GM18867 (cell line): ENCODE results near the gene MTFP1.
"Not testable (repeated sequence)": the region's sequence is repeated elsewhere in the genome, so short reads cannot be mapped to it uniquely, and the experiment has no call there.

ENCODE experiments used
- ATAC-seq: cut with Tn5 transposase; IDR thresholded peaks from one replicate; pipeline ENCODE4 v1.9.1; 2021; ENCODE audit warnings: mild to moderate bottlenecking, moderate library complexity; ENCODE audit not compliant: unreplicated experiment

MTFP1 gene

GRCh38 chr22:30424534-30425326, 838 bp upstream of the MTFP1 start:
- ATAC-seq = no peak

GRCh38 chr22:30425327-30425615, 297 bp upstream of the MTFP1 start:
- ATAC-seq = no peak

GRCh38 chr22:30426388-30427353, 1.1 kb downstream of the MTFP1 start:
- no peak for ATAC-seq

DNA sequence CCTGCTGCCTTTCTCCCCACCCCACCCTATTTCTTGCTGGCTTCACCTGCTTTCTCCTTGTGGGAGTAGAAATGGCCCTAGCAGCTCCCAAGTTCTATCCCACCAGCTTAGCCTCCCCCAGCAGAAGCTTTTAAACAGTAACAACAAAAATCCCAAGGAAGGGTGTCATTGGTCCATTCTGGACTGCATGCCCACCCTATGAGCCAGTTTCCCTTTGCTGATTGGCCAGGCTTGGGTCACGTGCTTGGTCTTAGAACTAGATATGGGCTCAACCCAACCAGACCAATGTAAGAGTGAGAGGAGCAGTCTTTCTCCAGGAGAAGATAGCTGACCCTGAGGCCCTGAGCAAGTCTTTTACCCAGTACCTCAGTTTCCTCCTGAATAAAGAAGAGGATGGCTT, 2.3 kb downstream of the MTFP1 start:
- ATAC-seq = no peak

- ATAC-seq = no peak
Observed at GRCh38 chr22:30429887-30430286, 4.3 kb downstream of the MTFP1 start.

DNA sequence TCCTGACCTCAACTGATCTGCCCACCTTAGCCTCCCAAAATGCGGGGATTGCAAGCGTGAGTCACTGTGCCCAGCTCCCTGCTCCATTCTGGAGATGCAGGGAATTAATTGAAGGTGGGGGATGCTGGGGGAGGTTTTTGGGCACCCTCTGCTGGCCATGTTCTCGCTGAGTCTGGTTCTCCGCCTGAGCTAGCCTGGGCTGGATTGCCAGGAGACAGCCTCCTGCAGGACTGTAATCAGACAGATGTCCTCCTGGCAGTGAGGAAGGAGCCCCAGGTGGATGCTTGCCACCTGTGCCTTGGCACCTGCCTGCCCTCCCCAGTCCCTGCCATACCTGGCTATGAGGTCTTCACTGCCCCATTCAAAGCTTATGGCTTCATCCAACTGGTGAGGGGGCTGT, 5.4 kb downstream of the MTFP1 start:
- no peak for ATAC-seq

GRCh38 chr22:30432096-30432495, 6.5 kb downstream of the MTFP1 start:
- no peak for ATAC-seq

DNA sequence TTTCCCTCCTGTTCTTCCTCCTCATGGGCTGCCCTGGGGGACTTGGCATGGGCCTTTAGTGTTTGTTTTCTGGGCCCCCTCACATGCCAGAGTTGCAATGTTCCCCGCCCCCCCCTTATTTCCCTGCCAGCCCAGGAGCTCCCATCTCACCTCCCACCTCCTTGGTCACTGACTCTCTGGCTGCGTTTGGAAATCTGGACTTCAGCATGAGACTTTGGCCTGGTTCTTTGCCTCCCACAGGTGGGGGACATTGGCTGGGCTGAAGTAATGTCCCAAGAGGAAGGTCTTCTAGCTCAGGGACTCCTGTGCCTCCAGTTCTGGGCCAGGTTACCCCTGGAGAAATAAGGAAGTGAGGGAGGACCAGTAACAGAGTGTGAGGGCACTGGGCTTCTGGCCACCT, 7.0 kb downstream of the MTFP1 start:
- ATAC-seq = no peak

DNA sequence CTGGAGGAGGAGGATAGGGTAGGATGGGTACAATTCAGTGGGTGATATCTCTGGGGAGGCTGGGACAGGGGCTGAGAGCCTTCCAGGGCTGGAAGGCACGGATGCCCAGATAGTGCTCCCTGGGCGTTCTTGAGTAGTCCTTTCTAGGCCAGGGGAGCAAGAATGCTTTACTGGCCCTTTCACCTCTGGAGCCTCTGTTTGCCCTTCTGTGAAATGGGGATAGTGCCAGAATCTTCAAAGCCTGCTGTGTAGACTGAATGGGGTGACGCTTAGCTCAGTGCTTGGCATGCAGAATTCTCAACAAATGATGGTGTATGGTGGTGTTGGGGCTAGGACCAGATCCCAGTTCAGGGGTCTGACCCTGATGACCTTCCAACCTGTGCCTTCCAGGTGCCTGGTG, 7.7 kb downstream of the MTFP1 start:
- ATAC-seq = no peak

DNA sequence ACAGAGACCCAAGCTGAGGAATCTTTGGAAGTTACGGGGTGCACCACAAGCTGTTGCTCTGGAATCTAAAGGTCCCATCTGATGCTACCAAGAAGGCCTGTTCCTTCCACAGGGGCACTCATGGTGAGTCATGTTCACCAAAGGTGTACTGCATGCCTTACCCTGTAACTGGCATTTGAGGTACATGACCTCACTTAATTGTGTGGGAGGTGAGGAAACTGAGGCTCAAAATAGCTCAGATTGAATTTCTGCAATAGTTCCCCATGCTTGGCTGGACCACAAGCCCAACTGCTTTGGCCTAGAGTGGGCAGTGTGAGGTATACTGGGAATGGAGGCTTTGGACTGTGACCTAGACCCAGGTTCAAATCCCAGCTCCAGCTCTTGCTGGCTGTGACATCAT, 8.2 kb downstream of the MTFP1 start:
- ATAC-seq = no peak

DNA sequence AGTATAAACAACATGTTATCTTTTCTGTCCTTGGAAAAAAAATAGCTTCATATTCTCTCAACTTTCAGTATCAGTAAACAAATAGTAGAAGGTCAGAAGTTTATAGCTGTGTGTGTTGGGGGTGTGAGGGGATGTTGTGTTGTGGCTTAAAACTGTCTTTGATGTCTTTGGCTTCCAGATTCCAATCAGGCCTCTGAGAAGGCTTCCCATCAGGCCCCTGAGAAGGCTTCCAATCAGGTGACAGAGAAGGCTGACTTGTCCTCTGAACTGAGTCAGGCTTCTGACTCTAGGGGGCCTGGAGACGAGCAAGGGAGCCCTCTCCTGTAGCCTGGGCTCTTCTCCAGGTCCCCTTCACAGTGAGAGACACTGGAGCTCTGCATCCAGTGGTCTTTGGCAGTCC, 9.3 kb downstream of the MTFP1 start:
- ATAC-seq = no peak

- no peak for ATAC-seq
Observed at GRCh38 chr22:30435674-30436126, 10.1 kb downstream of the MTFP1 start.

DNA sequence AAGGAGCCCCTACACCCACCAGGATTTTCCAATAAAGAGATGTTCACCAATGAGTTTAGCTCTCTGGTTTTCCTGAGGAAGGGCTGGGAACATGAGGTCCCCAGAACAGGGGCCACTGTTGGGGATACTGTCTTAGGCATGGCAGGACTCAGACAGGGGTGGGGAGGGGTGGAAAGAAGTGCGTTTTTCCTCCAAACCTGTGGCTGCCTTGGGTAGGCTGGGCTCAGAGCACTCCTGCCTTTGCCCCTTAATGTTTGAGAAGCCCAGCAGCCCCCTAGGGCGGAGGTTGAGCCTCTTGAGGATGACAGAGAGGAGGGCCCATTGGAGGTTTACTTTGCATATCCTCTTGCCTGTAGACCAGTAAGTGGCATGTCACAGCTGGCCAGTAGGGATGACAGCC, 10.6 kb downstream of the MTFP1 start:
- no peak for ATAC-seq

DNA sequence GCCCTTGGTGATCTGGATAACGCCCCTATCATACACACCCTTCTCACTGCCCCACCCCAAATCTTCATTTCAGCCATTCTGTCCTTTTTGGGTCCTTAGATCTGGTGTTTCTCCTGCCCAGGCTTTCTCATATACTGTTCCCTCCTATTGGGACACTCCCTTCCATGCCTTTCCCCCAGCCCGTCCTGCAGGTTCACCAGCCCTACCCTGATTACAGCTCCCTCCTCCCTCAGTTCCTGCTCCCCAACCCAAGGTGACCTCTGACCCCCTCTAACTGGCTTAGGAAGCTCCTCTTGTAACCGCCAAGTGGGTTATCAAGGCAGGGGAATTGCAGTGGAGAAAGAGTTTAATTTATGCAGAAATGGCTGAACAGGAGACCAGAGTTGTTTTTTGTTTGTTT, 13.0 kb downstream of the MTFP1 start:
- no peak for ATAC-seq

GRCh38 chr22:30439226-30439625, 13.7 kb downstream of the MTFP1 start:
- no peak for ATAC-seq

DNA sequence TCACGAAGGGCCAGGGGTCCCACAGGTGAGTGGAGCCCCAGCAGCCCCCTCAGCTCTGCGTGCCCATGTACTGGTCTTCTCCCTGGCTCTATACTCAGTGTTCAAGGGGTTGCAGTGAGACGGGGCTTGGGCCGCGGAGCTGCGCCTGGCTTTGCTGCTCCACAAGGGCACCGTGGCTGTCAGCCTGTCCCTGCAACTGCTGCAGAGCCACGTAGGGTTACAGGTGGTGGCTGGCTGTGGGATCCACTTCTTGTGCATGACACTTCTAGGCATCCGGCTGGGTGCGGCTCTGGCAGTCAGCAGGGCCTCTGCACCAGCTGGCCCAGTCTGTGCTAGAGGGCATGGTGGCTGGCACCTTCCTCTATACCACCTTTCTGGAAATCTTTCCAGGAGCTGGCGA, 14.3 kb downstream of the MTFP1 start:
- ATAC-seq = no peak

DNA sequence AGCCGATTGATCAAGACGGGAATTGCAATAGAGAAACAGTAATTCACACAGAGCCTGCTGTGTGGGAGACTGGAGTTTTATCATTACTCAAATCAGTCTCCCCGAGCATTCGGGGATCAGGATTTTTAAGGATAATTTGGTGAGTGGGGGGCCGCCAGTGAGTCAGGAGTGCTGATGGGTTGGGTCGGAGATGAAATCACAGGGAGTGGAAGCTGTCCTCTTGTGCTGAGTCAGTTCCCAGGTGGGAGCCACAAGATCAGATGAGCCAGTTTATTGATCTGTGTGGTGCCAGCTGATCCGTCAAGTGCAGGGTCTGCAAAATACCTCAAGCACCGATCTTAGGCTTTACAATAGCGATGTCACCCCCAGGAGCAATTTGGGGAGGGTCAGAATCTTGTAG, 15.5 kb downstream of the MTFP1 start:
- no peak for ATAC-seq

GRCh38 chr22:30444632-30445437, 19.3 kb downstream of the MTFP1 start:
- no peak for ATAC-seq

GRCh38 chr22:30445438-30446145, 20.0 kb downstream of the MTFP1 start:
- no peak for ATAC-seq

DNA sequence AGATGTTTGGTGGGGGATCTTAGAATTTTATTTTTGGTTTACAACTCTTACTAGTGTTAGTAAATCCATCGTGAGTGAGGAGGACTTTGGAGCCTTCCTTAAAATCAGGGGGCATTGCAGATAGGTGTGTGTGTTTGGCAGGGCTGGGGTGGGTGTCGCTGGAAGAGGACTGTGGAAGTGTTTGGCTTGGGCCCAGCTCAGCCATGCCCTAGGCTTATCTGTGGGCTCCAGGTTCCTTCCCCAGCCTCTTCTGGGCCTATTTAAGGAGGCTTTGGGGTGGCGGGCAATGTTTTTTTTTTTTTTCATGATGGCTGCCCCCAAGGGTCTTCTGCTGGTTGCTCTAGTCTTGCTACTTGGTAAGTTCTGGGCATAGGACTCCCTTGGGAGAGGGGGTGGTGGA, 22.1 kb downstream of the MTFP1 start:
- ATAC-seq = no peak

DNA sequence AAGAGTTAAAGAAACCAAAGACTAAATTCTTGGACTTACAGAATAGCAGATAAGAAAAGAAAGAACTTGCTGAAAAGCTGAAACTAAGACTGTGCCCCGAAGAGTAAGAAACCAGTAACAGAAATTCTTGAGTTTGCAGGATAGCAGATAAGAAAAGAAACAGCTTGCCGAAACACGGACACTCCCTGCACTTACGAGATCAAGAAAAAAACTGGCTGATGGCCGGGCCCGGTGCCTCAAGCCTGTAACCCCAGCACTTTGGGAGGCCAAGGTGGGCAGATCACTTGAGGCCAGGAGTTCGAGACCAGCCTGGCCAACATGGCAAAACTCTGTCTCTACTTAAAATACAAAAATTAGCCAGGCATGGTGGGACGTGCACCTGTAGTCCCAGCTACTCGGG, 25.9 kb downstream of the MTFP1 start:
- not testable (repeated sequence) for ATAC-seq
